Endodermal cell (in vitro differentiated cells): ENCODE data around the gene ARHGEF12. TPM values are rescaled to one million over a fixed set of nuclear protein-coding genes. Genes with fewer than 3 reads are reported as not detected.

Source experiments
- DNase-seq: peaks from one replicate; pipeline ENCODE4 v3.0.0-alpha.2; 2017
- H3K27ac ChIP-seq: 2 replicates; pipeline ENCODE4 v1.5.1; 2013; ENCODE audit warnings: mild to moderate bottlenecking, low read depth, low read length, moderate library complexity
- H3K27me3 ChIP-seq: 2 replicates; pipeline ENCODE4 v1.6.1; 2013; ENCODE audit warnings: mild to moderate bottlenecking, low read length, moderate library complexity; ENCODE audit not compliant: insufficient read depth, control insufficient read depth, poor library complexity, severe bottlenecking
- H3K36me3 ChIP-seq: 2 replicates; pipeline ENCODE4 v1.7.0; 2013; ENCODE audit warnings: mild to moderate bottlenecking, low read length, moderate library complexity; ENCODE audit not compliant: control insufficient read depth, insufficient read depth
- H3K4me1 ChIP-seq: one replicate; pipeline ENCODE4 v1.7.0; 2013; ENCODE audit warnings: low read length; ENCODE audit not compliant: control insufficient read depth, insufficient read depth
- H3K4me3 ChIP-seq: 2 replicates; pipeline ENCODE4 v1.5.1; 2013; ENCODE audit warnings: mild to moderate bottlenecking, low read length, moderate library complexity
- H3K9ac ChIP-seq: 2 replicates; pipeline ENCODE4 v1.6.1; 2013; ENCODE audit warnings: mild to moderate bottlenecking, low read length, moderate library complexity; ENCODE audit not compliant: poor library complexity, severe bottlenecking; ENCODE audit errors: extremely low read depth
- H3K9me3 ChIP-seq: 2 replicates; pipeline ENCODE4 v1.6.1; 2013; ENCODE audit warnings: mild to moderate bottlenecking, low read length, moderate library complexity; ENCODE audit not compliant: control insufficient read depth
- H3K27ac Mint-ChIP-seq: 2 replicates; pipeline ENCODE4 v1.8.0; 2020; ENCODE audit warnings: mixed read lengths
- H3K27me3 Mint-ChIP-seq: 2 replicates; pipeline ENCODE4 v1.8.0; 2021; ENCODE audit warnings: mild to moderate bottlenecking, mixed read lengths; ENCODE audit not compliant: insufficient read depth
- H3K36me3 Mint-ChIP-seq: 2 replicates; pipeline ENCODE4 v1.8.0; 2020; ENCODE audit warnings: low read depth, mixed read lengths
- H3K4me1 Mint-ChIP-seq: 2 replicates; pipeline ENCODE4 v1.8.0; 2020; ENCODE audit warnings: mixed read lengths
- H3K4me3 Mint-ChIP-seq: 2 replicates; pipeline ENCODE4 v1.8.0; 2020; ENCODE audit warnings: mild to moderate bottlenecking, moderate library complexity, mixed read lengths
- H3K9me3 Mint-ChIP-seq: 2 replicates; pipeline ENCODE4 v1.8.0; 2020; ENCODE audit warnings: mild to moderate bottlenecking, mixed read lengths
- CTCF ChIP-seq: fragments of 200-600 bp; sonication (generic); conservative IDR thresholded peaks from 2 replicates; pipeline ENCODE4 v1.5.0; 2021; ENCODE audit warnings: antibody characterized with exemption, mild to moderate bottlenecking
- WGBS, 2 experiments: methylation state at CpG; one replicate each; pipeline versions ENCODE4 v1.1.5 to v1.1.7; 2013; ENCODE audit warnings: missing lambda C conversion rate in 2 of 2, mixed read lengths in 1 of 2; ENCODE audit not compliant: insufficient coverage in 1 of 2, insufficient read length in 1 of 2; 5-methylcytosine and 5-hydroxymethylcytosine counted together
- total RNA-seq, 2 donors: library from RNA; stranded (reverse); fragmentation: NEBNext Ultra II Directional in 1 of 2; extraction: Animal tissue kit (Norgen Biotek cat#: 25700) in 1 of 2; gene quantifications; 2 replicates in 1 of 2; 3 replicates in 1 of 2; pipeline ENCODE4 v1.2.1, GENCODE V29; 2021

Gene ARHGEF12
- total RNA-seq, 2 donors from 2014 or later = 35.3 to 38.7 TPM

- Histone ChIP-seq H3K9me3 (no peaks in the 10 kb centered on the region), H3K36me3 (no peaks in the 10 kb centered on the region), H3K4me3 (no peak within 1 kb of the TSS), H3K9ac (no peak within 1 kb of the TSS), H3K4me1 (no peaks in the 10 kb centered on the region), H3K27ac (no peak within 1 kb of the TSS), H3K27me3 (peaks cover 32% of the 10 kb centered on the region)
- Mint-ChIP-seq H3K36me3 (no peaks in the 10 kb centered on the region), H3K27me3 (peaks cover 50% of the 10 kb centered on the region), H3K4me1 (peaks cover 2% of the 10 kb centered on the region), H3K4me3 (peak within 1 kb of the TSS; percentile 52), H3K27ac (no peak within 1 kb of the TSS), H3K9me3 (no peaks in the 10 kb centered on the region)
- TF ChIP-seq CTCF = peak; percentile 93
- peak; percentile 95 for DNase-seq
- 2 to 5% methylated on average over 33 to 95 of the region's 95 CpGs for WGBS, 2 experiments
Measured at GRCh38 chr11:120511116-120511819, 175.1 kb downstream of the ARHGEF12 start, which contains the start of gene GRIK4. GRIK4 (plus strand) TSS chr11:120511748; CDS start chr11:120660319, 148,571 bp downstream.

- Mint-ChIP-seq H3K4me3 (peak overlapping the region; percentile 52), H3K27ac (no peak overlapping the region), H3K27me3 (peaks cover 50% of the 10 kb centered on the region), H3K9me3 (no peaks in the 10 kb centered on the region), H3K36me3 (no peaks in the 10 kb centered on the region), H3K4me1 (peaks cover 9% of the 10 kb centered on the region)
- DNase-seq = peak; percentile 68
- Histone ChIP-seq H3K4me1 (no peaks in the 10 kb centered on the region), H3K4me3 (no peak overlapping the region), H3K27me3 (peaks cover 32% of the 10 kb centered on the region), H3K9ac (no peak overlapping the region), H3K9me3 (no peaks in the 10 kb centered on the region), H3K36me3 (no peaks in the 10 kb centered on the region), H3K27ac (no peak overlapping the region)
- no peak for TF ChIP-seq CTCF
- WGBS, 2 experiments = 5 to 9% methylated on average over 8 to 67 of the region's 73 CpGs
Measured at GRCh38 chr11:120511820-120512738, 175.9 kb downstream of the ARHGEF12 start.

- Histone ChIP-seq H3K27me3 (peaks cover 32% of the 10 kb centered on the region), H3K27ac (no peak overlapping the region), H3K9ac (no peak overlapping the region), H3K4me3 (no peak overlapping the region), H3K36me3 (no peaks in the 10 kb centered on the region), H3K9me3 (no peaks in the 10 kb centered on the region), H3K4me1 (no peaks in the 10 kb centered on the region)
- Mint-ChIP-seq H3K4me3 (peak overlapping the region; percentile 52), H3K27ac (no peak overlapping the region), H3K36me3 (no peaks in the 10 kb centered on the region), H3K9me3 (no peaks in the 10 kb centered on the region), H3K27me3 (peaks cover 52% of the 10 kb centered on the region), H3K4me1 (peaks cover 17% of the 10 kb centered on the region)
- no peak for TF ChIP-seq CTCF
- DNase-seq = no peak
- WGBS, 2 experiments = 90 to 93% methylated on average over 14 to 22 of the region's 22 CpGs
Measured at GRCh38 chr11:120512739-120513435, 176.7 kb downstream of the ARHGEF12 start.
